ENCODE data around the gene SYT8.

Gene SYT8

GRCh38 chr11:1832920-1833295, 1.9 kb upstream of the SYT8 start:
- Histone ChIP-seq H3K27me3 (no peaks in the 10 kb centered on the region; the same call in 1 of the 2 replicates), H3K36me3 (no peaks in the 10 kb centered on the region)
- no peak for TF ChIP-seq CTCF (IDR thresholded peaks at IDR 0.05; ENCODE audit: low read depth, low read length)

GRCh38 chr11:1834062-1834610, 654 bp upstream of the SYT8 start:
- no peaks in the 10 kb centered on the region for H3K9me3 ChIP-seq
- H3K4me3 ChIP-seq (ENCODE audit: low read depth, low read length), result no peak overlapping the region
- no peak for TF ChIP-seq CTCF (IDR thresholded peaks at IDR 0.05; ENCODE audit: low read depth, low read length)
- H3K27me3 ChIP-seq, result no peaks in the 10 kb centered on the region
- H3K4me1 ChIP-seq, result no peaks in the 10 kb centered on the region; the same call in 1 of the 2 replicates
- no peak for DNase-seq
- H3K36me3 ChIP-seq, result no peaks in the 10 kb centered on the region

More at GRCh38 chr11:1832920-1833295, 1.9 kb upstream of the SYT8 start:
- no peaks in the 10 kb centered on the region for H3K9me3 ChIP-seq
- no peaks in the 10 kb centered on the region; the same call in 1 of the 2 replicates for H3K4me1 ChIP-seq
- DNase-seq, result no peak
- no peak overlapping the region for H3K4me3 ChIP-seq (ENCODE audit: low read depth, low read length)

GRCh38 chr11:1835671-1836010, 851 bp downstream of the SYT8 start:
- Histone ChIP-seq H3K9me3 (no peaks in the 10 kb centered on the region), H3K4me3 (ENCODE audit: low read depth, low read length) (no peak overlapping the region), H3K4me1 (no peaks in the 10 kb centered on the region; the same call in 1 of the 2 replicates), H3K36me3 (no peaks in the 10 kb centered on the region), H3K27me3 (no peaks in the 10 kb centered on the region)
- DNase-seq, result no peak
- no peak for TF ChIP-seq CTCF (IDR thresholded peaks at IDR 0.05; ENCODE audit: low read depth, low read length)

GRCh38 chr11:1836011-1836945, 1.5 kb downstream of the SYT8 start:
- Histone ChIP-seq H3K27me3 (no peaks in the 10 kb centered on the region), H3K36me3 (no peaks in the 10 kb centered on the region), H3K4me3 (ENCODE audit: low read depth, low read length) (no peak overlapping the region), H3K9me3 (no peaks in the 10 kb centered on the region), H3K4me1 (no peaks in the 10 kb centered on the region; the same call in 1 of the 2 replicates)
- DNase-seq, result no peak
- no peak for TF ChIP-seq CTCF (IDR thresholded peaks at IDR 0.05; ENCODE audit: low read depth, low read length)

GRCh38 chr11:1837171-1838076, 2.6 kb downstream of the SYT8 start:
- no peaks in the 10 kb centered on the region; the same call in 1 of the 2 replicates for H3K4me1 ChIP-seq
- peak; percentile 70 for TF ChIP-seq CTCF (IDR thresholded peaks at IDR 0.05; ENCODE audit: low read depth, low read length)
- H3K9me3 ChIP-seq, result no peaks in the 10 kb centered on the region
- H3K27me3 ChIP-seq, result no peaks in the 10 kb centered on the region
- H3K4me3 ChIP-seq (ENCODE audit: low read depth, low read length), result no peak overlapping the region
- no peaks in the 10 kb centered on the region for H3K36me3 ChIP-seq
- peak; percentile 78 for DNase-seq

Measured in BE2C (cell line).